IPS-18c (cell line): Measurements from ENCODE around the gene HSPA1L.

Experiments
- H3K4me3 ChIP-seq: 2 replicates; pipeline ENCODE4 v1.7.0; 2013; ENCODE audit warnings: low read depth, mild to moderate bottlenecking, low read length, moderate library complexity; ENCODE audit not compliant: insufficient read depth
- H3K9me3 ChIP-seq: one replicate; pipeline ENCODE4 v1.6.1; 2013; ENCODE audit warnings: mild to moderate bottlenecking, low read length, moderate library complexity; ENCODE audit not compliant: control insufficient read depth, insufficient read depth

HSPA1L gene

GRCh38 chr6:31778193-31778592 lies 36.9 kb downstream of the HSPA1L start:
- H3K9me3 ChIP-seq, result no peaks in the 10 kb centered on the region
- H3K4me3 ChIP-seq, result no peak overlapping the region

GRCh38 chr6:31777667-31778050 lies 37.4 kb downstream of the HSPA1L start:
- Histone ChIP-seq H3K4me3 (no peak overlapping the region), H3K9me3 (no peaks in the 10 kb centered on the region)

- Histone ChIP-seq H3K4me3 (no peak within 1 kb of the TSS; the same call in 1 of the 2 replicates), H3K9me3 (no peaks in the 10 kb centered on the region)
Observed at GRCh38 chr6:31776989-31777666, 38.0 kb downstream of the HSPA1L start, which contains the start of gene VWA7. Gene VWA7, minus strand, starts transcription at chr6:31777328. Its CDS starts 549 bp downstream, at chr6:31776779.

- Histone ChIP-seq H3K4me3 (no peak overlapping the region), H3K9me3 (no peaks in the 10 kb centered on the region)
Observed at GRCh38 chr6:31776485-31776988, 38.5 kb downstream of the HSPA1L start.

- Histone ChIP-seq H3K4me3 (no peak overlapping the region), H3K9me3 (no peaks in the 10 kb centered on the region)
Observed at GRCh38 chr6:31775633-31776484, 39.2 kb downstream of the HSPA1L start.

- Histone ChIP-seq H3K9me3 (no peaks in the 10 kb centered on the region), H3K4me3 (no peak overlapping the region)
Observed at GRCh38 chr6:31775184-31775583, 39.9 kb downstream of the HSPA1L start.

GRCh38 chr6:31771992-31772358 lies 43.1 kb downstream of the HSPA1L start:
- Histone ChIP-seq H3K9me3 (no peaks in the 10 kb centered on the region), H3K4me3 (no peak overlapping the region)

- Histone ChIP-seq H3K9me3 (no peaks in the 10 kb centered on the region), H3K4me3 (no peak overlapping the region)
Observed at GRCh38 chr6:31770860-31771259, 44.2 kb downstream of the HSPA1L start.

GRCh38 chr6:31769684-31770371 lies 45.3 kb downstream of the HSPA1L start:
- no peaks in the 10 kb centered on the region for H3K9me3 ChIP-seq
- H3K4me3 ChIP-seq, result no peak overlapping the region

GRCh38 chr6:31768363-31769257 lies 46.5 kb downstream of the HSPA1L start:
- H3K9me3 ChIP-seq, result no peaks in the 10 kb centered on the region
- no peak overlapping the region for H3K4me3 ChIP-seq

- no peaks in the 10 kb centered on the region for H3K9me3 ChIP-seq
- H3K4me3 ChIP-seq, result no peak overlapping the region
Observed at GRCh38 chr6:31767096-31767645, 47.9 kb downstream of the HSPA1L start.

- Histone ChIP-seq H3K9me3 (no peaks in the 10 kb centered on the region), H3K4me3 (no peak overlapping the region; the same call in 1 of the 2 replicates)
Observed at GRCh38 chr6:31765910-31766794, 48.9 kb downstream of the HSPA1L start.

GRCh38 chr6:31765559-31765909 lies 49.5 kb downstream of the HSPA1L start:
- Histone ChIP-seq H3K9me3 (no peaks in the 10 kb centered on the region), H3K4me3 (no peak overlapping the region)

GRCh38 chr6:31764198-31764597 lies 50.9 kb downstream of the HSPA1L start:
- no peak overlapping the region for H3K4me3 ChIP-seq
- H3K9me3 ChIP-seq, result no peaks in the 10 kb centered on the region

- Histone ChIP-seq H3K4me3 (no peak overlapping the region), H3K9me3 (no peaks in the 10 kb centered on the region)
Observed at GRCh38 chr6:31763619-31763940, 51.5 kb downstream of the HSPA1L start.
